ENCODE results near the gene RNU6-1.

- TF ChIP-seq POLR2A (IDR thresholded peaks at IDR 0.05; ENCODE audit: low read depth, low read length) (no peak), TAF1 (IDR thresholded peaks at IDR 0.05; ENCODE audit: borderline replicate concordance, low read depth, low read length) (no peak)
Measured at GRCh38 chr15:67801142-67801541, 38.7 kb downstream of the RNU6-1 start.

Data from GM12892 (cell line).